GM18858 (cell line): ENCODE data around the gene TRIM71.
"Not testable (repeated sequence)": the region's sequence is repeated elsewhere in the genome, so short reads cannot be mapped to it uniquely, and the experiment has no call there.

Experiments
- ATAC-seq: cut with Tn5 transposase; IDR thresholded peaks from one replicate; pipeline ENCODE4 v1.9.1; 2021; ENCODE audit not compliant: unreplicated experiment

The TRIM71 gene

DNA sequence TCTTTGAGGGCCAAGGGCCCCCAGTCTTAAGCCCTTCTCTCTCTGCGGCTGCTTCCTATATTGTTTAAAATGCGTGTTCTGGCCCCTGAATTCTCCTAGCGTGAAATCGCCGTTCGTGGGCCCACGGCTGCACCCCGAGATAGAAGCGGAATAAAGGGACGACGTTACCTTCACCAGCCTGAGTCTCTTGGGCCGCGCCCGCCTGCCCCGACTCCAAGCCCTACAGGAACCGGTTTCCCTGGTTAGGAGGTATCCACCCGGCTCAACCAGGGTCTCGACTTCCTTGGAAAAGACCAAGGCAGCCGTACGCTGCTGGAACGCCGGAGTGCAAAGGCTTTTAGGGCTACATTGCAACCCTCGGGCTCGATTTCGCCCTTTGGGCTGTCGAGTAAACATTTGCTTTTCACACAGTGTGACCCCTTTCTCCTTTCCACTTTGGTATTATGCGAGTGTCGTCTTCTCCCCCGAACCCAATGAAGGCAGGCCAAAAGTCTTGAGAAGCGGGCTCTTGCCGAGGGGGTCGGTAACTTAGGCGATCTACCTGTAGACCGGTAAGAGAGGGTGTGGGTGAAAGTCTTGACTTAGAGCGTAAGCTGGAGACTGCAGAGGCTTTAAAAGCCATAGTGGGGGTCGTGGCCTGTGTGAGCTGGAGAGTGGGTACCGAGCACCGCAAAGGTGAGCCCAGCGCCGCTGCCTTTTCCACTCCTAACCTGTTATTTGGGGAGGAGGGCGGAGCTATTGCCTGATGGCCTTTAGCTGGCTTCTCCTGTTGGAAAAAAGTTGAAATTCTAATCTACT, 2.0 kb downstream of the TRIM71 start:
- ATAC-seq: no peak

DNA sequence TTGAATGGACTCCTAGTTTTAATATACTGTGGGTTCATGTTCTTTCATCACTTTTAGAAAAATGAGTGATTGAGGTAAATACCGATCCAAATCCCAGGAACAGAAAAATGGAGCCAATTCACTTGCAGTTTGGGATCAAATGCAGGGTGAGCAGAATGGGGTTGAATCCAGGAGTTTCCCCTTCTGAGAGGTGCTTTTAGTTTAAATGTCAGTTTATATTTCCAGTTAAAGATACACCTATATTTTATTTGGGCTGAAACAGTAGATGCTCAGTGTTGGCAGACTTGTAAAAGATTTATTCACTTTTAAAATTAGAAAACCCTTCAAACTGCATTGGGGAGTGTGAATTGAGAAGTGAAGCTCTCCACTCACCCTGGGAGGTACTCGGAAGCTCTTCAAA, 2.6 kb downstream of the TRIM71 start:
- no peak for ATAC-seq

- no peak for ATAC-seq
Measured at GRCh38 chr3:32820971-32821685, 3.3 kb downstream of the TRIM71 start.

GRCh38 chr3:32821686-32822296, 4.0 kb downstream of the TRIM71 start:
- ATAC-seq: no peak

- ATAC-seq: no peak
Measured at GRCh38 chr3:32822609-32823498, 5.1 kb downstream of the TRIM71 start.

GRCh38 chr3:32823641-32824184, 5.9 kb downstream of the TRIM71 start:
- ATAC-seq: not testable (repeated sequence)

DNA sequence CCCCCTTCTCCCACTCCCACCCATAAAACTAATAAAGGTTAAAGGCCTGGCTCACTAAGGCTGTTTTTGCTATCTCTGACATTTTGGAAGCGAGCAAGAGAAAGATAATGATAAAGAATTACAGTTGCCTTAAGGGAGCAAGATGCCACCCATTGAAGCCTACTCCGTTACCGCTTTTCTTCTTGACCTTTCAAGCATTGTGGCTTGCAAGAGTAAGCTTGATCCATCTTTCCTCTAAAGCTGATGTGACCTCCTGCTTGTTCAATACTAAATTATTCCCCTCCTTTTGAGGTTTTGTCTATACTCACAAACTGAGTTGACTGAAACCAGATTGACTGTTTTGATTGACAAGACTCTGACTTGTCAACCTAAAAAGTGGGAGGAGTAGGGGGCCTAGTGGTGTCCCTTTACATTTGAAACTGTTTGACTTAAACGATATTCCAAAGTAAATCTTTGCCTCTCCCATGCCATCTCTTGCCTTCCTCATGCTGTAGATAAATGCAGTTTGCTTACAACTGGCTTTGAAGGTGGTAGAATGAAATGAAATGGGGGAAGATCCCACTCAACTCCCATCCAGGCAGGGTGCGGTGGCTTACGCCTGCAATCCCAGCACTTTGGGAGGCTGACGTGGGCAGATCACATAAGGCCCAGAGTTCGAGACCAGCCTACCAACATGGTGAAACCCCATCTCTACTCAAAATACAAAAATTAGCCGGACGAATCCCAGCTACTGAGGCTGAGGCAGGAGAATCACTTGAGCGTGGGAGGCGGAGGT, 8.0 kb downstream of the TRIM71 start:
- ATAC-seq: no peak

DNA sequence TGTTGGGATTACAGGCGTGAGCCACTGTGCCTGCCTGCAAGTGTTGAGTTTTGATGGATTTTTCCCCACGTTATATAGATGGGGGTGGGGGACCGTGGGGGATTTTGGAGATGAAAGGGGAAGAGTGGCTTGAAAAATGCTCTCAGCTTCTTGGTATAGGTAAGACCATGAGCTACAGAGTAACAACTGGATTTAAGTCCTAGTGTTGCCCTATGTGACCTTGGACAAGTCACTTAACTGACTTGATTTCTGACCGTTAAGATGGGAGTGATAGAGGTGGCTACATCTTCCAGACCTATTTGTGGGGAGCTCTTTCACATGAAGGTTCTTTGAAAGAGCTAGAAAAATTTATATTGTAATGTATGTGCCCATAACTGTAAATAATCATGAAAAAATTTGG, 13.3 kb downstream of the TRIM71 start:
- ATAC-seq: no peak

DNA sequence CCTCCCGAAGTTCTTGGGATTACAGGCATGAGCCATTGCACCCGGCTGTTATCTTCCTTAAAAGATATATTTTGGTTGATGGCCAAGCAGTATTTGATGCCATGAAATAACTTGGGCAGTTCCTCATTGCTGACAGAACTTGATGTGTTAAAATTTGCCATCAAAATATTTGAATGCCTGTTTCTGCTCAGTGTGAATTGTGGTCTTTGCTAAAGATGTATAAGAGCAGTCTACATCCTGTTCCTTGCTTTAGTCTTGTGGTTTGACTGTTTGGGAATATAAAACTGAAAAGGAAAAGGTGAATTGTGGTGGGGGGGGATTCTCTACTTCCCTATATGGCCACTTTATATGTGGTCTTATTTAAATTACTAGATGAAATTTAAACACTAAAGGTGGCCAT, 14.0 kb downstream of the TRIM71 start:
- no peak for ATAC-seq

GRCh38 chr3:32832193-32832592, 14.4 kb downstream of the TRIM71 start:
- ATAC-seq: no peak

- ATAC-seq: no peak
Measured at GRCh38 chr3:32835049-32835371, 17.2 kb downstream of the TRIM71 start.

DNA sequence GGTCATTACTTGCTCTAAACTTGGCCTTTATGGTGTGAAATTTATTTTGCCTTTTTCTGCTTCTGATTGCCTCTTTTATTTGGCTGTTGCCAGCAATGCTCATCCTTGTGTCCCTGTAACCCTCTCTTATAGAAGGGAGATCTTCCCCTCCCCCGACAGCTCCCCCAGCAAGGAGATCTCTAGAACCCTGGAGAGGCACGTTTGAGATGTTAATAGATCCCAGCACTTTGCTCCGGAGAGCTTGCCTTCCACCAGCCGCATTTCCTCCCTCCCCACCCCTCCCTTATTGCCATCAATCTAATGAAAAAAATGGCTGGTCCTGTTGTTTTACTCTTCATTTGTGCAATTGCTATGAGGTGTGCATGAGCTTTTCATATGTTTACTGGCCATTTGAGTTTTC, 18.2 kb downstream of the TRIM71 start:
- ATAC-seq: no peak

DNA sequence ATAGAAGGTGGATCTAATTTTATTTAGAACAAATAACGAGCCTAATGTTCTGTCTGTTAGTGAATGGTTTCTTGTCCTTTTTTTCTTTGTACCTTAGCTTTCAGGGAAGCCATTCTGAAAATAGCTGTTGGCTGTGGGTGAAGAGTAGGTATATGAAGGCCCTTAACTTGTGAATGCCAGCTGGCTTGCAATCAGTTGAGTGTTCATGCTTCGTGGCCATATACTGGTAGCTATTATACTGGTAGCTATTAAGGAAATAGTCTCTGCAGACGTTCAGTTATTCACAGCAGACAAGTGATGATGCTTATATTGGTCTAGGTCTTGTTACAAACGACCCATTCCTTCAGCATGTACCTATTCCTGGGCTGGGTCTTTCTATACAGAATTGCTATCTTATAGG, 18.8 kb downstream of the TRIM71 start:
- no peak for ATAC-seq

DNA sequence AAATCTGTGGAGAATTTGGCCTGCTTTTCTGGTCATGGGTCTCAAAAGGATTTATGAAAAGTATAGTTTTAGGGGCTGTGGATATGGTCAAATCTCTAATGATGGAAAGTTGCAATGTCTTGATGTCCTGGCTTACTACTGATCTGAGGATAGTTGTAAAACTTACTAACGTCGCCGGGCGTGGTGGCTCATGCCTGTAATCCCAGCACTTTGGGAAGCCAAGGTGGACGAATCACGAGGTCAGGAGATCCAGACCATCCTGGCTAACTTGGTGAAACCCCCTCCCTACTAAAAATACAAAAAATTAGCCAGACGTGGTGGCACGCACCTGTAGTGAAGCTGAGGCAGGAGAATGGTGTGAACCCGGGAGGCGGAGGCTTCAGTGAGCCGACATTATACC, 19.6 kb downstream of the TRIM71 start:
- no peak for ATAC-seq

- no peak for ATAC-seq
Measured at GRCh38 chr3:32837789-32838188, 20.0 kb downstream of the TRIM71 start.

DNA sequence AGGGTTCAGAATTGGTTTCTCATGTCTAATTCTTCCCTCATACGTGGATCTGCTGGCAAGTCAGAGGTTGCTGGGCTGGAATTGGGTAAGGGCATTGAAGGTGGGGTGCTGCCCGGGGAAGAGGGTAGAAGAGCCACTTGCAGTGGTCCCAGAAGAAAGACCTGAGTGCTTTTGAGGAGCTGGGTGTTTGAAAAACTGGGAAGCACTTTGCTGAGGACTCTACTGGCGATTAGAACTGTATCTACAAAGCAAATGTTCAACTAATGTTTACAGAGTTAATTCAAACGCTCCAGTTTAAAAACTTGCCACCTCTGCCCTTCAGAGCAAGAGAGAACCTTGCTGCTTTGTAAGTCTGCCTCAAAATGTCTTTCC, 21.9 kb downstream of the TRIM71 start:
- no peak for ATAC-seq

DNA sequence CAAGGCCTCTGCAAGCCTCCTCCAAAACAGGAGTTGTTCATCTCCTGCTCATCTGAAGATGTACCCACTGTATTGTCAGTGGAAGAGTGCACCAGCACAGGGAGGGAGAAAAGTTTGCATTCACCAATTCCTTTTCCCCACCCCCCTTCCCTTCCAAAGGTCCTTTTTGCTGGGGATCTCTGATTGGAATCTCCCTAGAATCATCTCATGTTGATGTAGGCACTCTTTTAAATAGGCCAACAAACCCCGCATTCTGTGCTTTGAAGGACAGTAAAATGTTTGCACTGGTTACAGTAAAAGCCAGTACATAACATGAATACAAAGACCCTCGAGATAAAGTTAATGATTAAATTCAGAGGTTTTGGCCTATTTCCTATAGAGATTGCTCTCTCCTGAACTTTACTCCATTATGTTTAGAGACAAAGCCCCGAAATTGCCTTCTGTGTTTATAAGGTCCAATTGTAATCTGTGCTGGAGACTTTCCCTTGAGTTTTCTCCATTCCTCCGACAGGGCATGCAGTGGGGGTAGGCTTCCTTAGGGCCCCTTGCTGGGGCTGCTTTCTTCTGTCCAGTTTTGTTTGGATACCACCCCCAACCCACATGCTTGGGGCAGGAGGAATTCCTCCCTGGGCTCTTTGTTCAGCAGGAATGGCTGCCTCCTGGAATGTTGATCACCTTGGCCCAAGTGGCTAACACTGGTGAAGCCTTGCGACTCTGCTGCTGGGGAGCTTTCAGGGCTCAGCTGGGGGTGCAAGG, 22.5 kb downstream of the TRIM71 start:
- no peak for ATAC-seq

GRCh38 chr3:32841341-32841740, 23.5 kb downstream of the TRIM71 start:
- no peak for ATAC-seq

DNA sequence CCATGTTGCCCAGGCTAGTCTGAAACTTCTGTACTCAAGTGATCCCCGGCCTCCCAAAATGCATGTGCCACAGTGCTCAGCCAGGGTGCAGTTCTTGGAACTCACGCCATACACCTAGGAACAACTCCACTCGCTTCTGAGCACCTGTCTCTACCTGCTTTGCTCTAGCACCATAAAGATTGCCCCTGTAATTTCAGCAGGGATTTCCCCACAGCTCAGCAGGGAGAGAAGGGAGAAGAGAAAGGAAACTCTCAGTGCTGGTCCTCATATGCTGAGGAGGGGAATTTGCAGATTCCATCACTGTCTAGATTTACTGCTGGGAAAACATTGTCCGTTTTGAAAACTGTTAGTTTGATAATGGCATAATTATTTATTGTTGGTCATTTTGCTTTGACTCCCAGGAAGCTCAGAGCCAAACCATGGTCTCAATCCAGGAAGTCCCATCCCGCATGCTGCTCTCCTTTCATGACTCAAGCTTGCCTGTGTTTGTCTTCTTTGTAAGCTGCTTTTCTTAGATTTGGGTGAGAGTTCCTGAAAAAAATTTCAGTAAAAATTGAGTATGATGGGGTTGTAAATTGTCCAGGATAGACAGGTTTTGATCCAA, 24.2 kb downstream of the TRIM71 start:
- no peak for ATAC-seq
